HAP-1 (cell line): Measurements from ENCODE around the gene RTRAF.

Source experiments
- DNase-seq, 2 experiments: peaks; one replicate each; pipeline ENCODE4 v3.0.0-alpha.2; 2016 to 2020; ENCODE audit warnings: low spot score in 2 of 2
- H3K27me3 ChIP-seq: fragments of 250-450 bp; sonication (Bioruptor Pico); 2 replicates; pipeline ENCODE4 v1.5.1; 2020; ENCODE audit warnings: low read depth, mild to moderate bottlenecking, moderate library complexity
- H3K36me3 ChIP-seq: fragments of 250-450 bp; sonication (Bioruptor Pico); replicated peaks from 2 replicates; pipeline ENCODE4 v1.5.1; 2020; ENCODE audit warnings: mild to moderate bottlenecking
- H3K4me1 ChIP-seq: fragments of 250-450 bp; sonication (Bioruptor Pico); 2 replicates; pipeline ENCODE4 v1.5.1; 2020; ENCODE audit warnings: mild to moderate bottlenecking
- H3K4me3 ChIP-seq: fragments of 250-450 bp; sonication (Bioruptor Pico); 2 replicates; pipeline ENCODE4 v1.5.1; 2020; ENCODE audit warnings: mild to moderate bottlenecking, moderate library complexity
- H3K9me3 ChIP-seq: fragments of 250-450 bp; sonication (Bioruptor Pico); 2 replicates; pipeline ENCODE4 v1.5.1; 2020; ENCODE audit warnings: mild to moderate bottlenecking, moderate library complexity
- in situ Hi-C: fragments of 300-500 bp; cut with MboI; formaldehyde crosslinking; loops from 3 replicates; pipeline ENCODE4 v1.14.3; 2020; ENCODE audit warnings: low sequenced_read_pairs, inconsistent platforms, mixed read lengths

RTRAF gene

GRCh38 chr14:52018970-52019369, 29.6 kb downstream of the RTRAF start:
- H3K4me3 ChIP-seq, result no peak overlapping the region
- in situ Hi-C loops, result no loop called here
- no peaks in the 10 kb centered on the region for H3K27me3 ChIP-seq
- H3K9me3 ChIP-seq, result no peaks in the 10 kb centered on the region
- DNase-seq, result no peak
- peaks cover 21% of the 10 kb centered on the region for H3K4me1 ChIP-seq
- peaks cover under 1% of the 10 kb centered on the region; the same call in 1 of the 2 replicates for H3K36me3 ChIP-seq

- Histone ChIP-seq H3K27me3 (no peaks in the 10 kb centered on the region), H3K36me3 (no peaks in the 10 kb centered on the region; the same call in 1 of the 2 replicates), H3K4me3 (no peak overlapping the region), H3K9me3 (no peaks in the 10 kb centered on the region), H3K4me1 (peaks cover 18% of the 10 kb centered on the region)
- in situ Hi-C loops, result no loop called here
- no peak for DNase-seq
These were observed 30.9 kb downstream of the RTRAF start for GRCh38 chr14:52020161-52020714.

- peak; percentile 52 to 65 for DNase-seq
- Histone ChIP-seq H3K4me1 (peaks cover 18% of the 10 kb centered on the region), H3K9me3 (no peaks in the 10 kb centered on the region), H3K4me3 (no peak overlapping the region), H3K27me3 (no peaks in the 10 kb centered on the region), H3K36me3 (no peaks in the 10 kb centered on the region; the same call in 1 of the 2 replicates)
- in situ Hi-C loops, result no loop called here
These were observed 31.7 kb downstream of the RTRAF start for GRCh38 chr14:52020866-52021717.

GRCh38 chr14:52021957-52022600, 32.7 kb downstream of the RTRAF start:
- Histone ChIP-seq H3K27me3 (no peaks in the 10 kb centered on the region), H3K9me3 (no peaks in the 10 kb centered on the region), H3K4me3 (no peak overlapping the region), H3K4me1 (peaks cover 18% of the 10 kb centered on the region), H3K36me3 (no peaks in the 10 kb centered on the region; the same call in 1 of the 2 replicates)
- no peak for DNase-seq
- in situ Hi-C loops, result no loop called here

- peaks cover 18% of the 10 kb centered on the region for H3K4me1 ChIP-seq
- in situ Hi-C loops, result no loop called here
These were observed 34.2 kb downstream of the RTRAF start for GRCh38 chr14:52023518-52023917.

GRCh38 chr14:52025310-52025709, 36.0 kb downstream of the RTRAF start:
- Histone ChIP-seq H3K36me3 (no peaks in the 10 kb centered on the region), H3K27me3 (no peaks in the 10 kb centered on the region), H3K4me3 (no peak overlapping the region), H3K9me3 (no peaks in the 10 kb centered on the region), H3K4me1 (peaks cover 13% of the 10 kb centered on the region)
- no peak for DNase-seq
- in situ Hi-C loops, result no loop called here

More at GRCh38 chr14:52023518-52023917, 34.2 kb downstream of the RTRAF start:
- Histone ChIP-seq H3K4me3 (no peak overlapping the region), H3K27me3 (no peaks in the 10 kb centered on the region), H3K9me3 (no peaks in the 10 kb centered on the region), H3K36me3 (no peaks in the 10 kb centered on the region; the same call in 1 of the 2 replicates)
- no peak for DNase-seq

GRCh38 chr14:52026017-52026660, 36.8 kb downstream of the RTRAF start:
- peaks cover 5% of the 10 kb centered on the region for H3K4me1 ChIP-seq
- in situ Hi-C loops, result no loop called here
- DNase-seq, result no peak
- H3K9me3 ChIP-seq, result no peaks in the 10 kb centered on the region
- H3K4me3 ChIP-seq, result no peak overlapping the region
- no peaks in the 10 kb centered on the region for H3K36me3 ChIP-seq
- no peaks in the 10 kb centered on the region for H3K27me3 ChIP-seq

- no peak overlapping the region for H3K4me3 ChIP-seq
- H3K4me1 ChIP-seq, result no peaks in the 10 kb centered on the region
- H3K36me3 ChIP-seq, result no peaks in the 10 kb centered on the region
- H3K9me3 ChIP-seq, result no peaks in the 10 kb centered on the region
- H3K27me3 ChIP-seq, result no peaks in the 10 kb centered on the region
- in situ Hi-C loops, result no loop called here
- no peak for DNase-seq
These were observed 37.6 kb downstream of the RTRAF start for GRCh38 chr14:52026901-52027300.

GRCh38 chr14:52029881-52030280, 40.5 kb downstream of the RTRAF start:
- in situ Hi-C loops, result no loop called here
- Histone ChIP-seq H3K9me3 (no peaks in the 10 kb centered on the region), H3K27me3 (no peaks in the 10 kb centered on the region), H3K4me3 (no peak overlapping the region), H3K36me3 (no peaks in the 10 kb centered on the region), H3K4me1 (no peaks in the 10 kb centered on the region)
- no peak for DNase-seq

GRCh38 chr14:52031781-52032180, 42.4 kb downstream of the RTRAF start:
- Histone ChIP-seq H3K9me3 (no peaks in the 10 kb centered on the region), H3K4me1 (no peaks in the 10 kb centered on the region), H3K36me3 (no peaks in the 10 kb centered on the region), H3K27me3 (no peaks in the 10 kb centered on the region), H3K4me3 (no peak overlapping the region)
- in situ Hi-C loops, result no loop called here
- no peak for DNase-seq

GRCh38 chr14:52032204-52032801, 43.0 kb downstream of the RTRAF start:
- no peaks in the 10 kb centered on the region for H3K4me1 ChIP-seq
- in situ Hi-C loops, result no loop called here
- no peaks in the 10 kb centered on the region for H3K9me3 ChIP-seq
- no peaks in the 10 kb centered on the region for H3K27me3 ChIP-seq
- DNase-seq, result no peak
- no peak overlapping the region for H3K4me3 ChIP-seq
- no peaks in the 10 kb centered on the region for H3K36me3 ChIP-seq

- Histone ChIP-seq H3K4me1 (no peaks in the 10 kb centered on the region), H3K4me3 (no peak overlapping the region), H3K36me3 (no peaks in the 10 kb centered on the region), H3K27me3 (no peaks in the 10 kb centered on the region), H3K9me3 (no peaks in the 10 kb centered on the region)
- in situ Hi-C loops, result no loop called here
- no peak for DNase-seq
These were observed 43.8 kb downstream of the RTRAF start for GRCh38 chr14:52033101-52033642.

- in situ Hi-C loops, result no loop called here
- H3K27me3 ChIP-seq, result no peaks in the 10 kb centered on the region
- H3K4me3 ChIP-seq, result no peak overlapping the region
- DNase-seq, result no peak
- H3K36me3 ChIP-seq, result no peaks in the 10 kb centered on the region; the same call in 1 of the 2 replicates
- H3K4me1 ChIP-seq, result no peaks in the 10 kb centered on the region
- H3K9me3 ChIP-seq, result no peaks in the 10 kb centered on the region
These were observed 49.9 kb downstream of the RTRAF start for GRCh38 chr14:52039124-52039815.
